ENCODE data around the gene VMP1. TPM values are rescaled to one million over a fixed set of nuclear protein-coding genes. Genes with fewer than 3 reads are reported as not detected.

VMP1 gene
- total and polyA plus RNA-seq, 2 of the 4 experiments (the other 2 are of a cell fraction): 89.8 to 197 TPM

- POLR2A ChIA-PET (ENCODE audit: unreplicated experiment): interaction anchor here (0.6 kb wide), 1 partner anchor 26 kb away, joined by 11 read pairs; no protein-coding TSS in a partner anchor
- Histone ChIP-seq H3K4me1 (ENCODE audit: control insufficient read depth, insufficient read depth, low read length) (peaks cover 9% of the 10 kb centered on the region), H2BK5ac (ENCODE audit: low read depth, low read length, poor library complexity, severe bottlenecking) (no peak overlapping the region), H4K8ac (ENCODE audit: low read depth in 2 of 2, low read length in 2 of 2) (no peak overlapping the region; a peak in 1 of 4 replicates), H3K27me3 (ENCODE audit: control insufficient read depth, insufficient read depth, low read length) (no peaks in the 10 kb centered on the region), H4K5ac (ENCODE audit: low read depth, low read length) (no peak overlapping the region; the same call in 1 of the 2 replicates), H3K27ac (ENCODE audit: insufficient read depth, low read length) (no peak overlapping the region), H3K4me2 (ENCODE audit: low read depth, low read length) (no peak overlapping the region), H3K14ac (replicated peaks; ENCODE audit: low read depth, low read length) (no peak overlapping the region), H3K56ac (ENCODE audit: extremely low read depth, insufficient read depth, low read length) (no peak overlapping the region), H3K79me1 (ENCODE audit: low read depth in 1 of 2, low read length in 2 of 2) (peaks cover 10% of the 10 kb centered on the region in 2 experiments; a peak in 3 of 4 replicates), H3K18ac (ENCODE audit: low read depth, low read length) (no peak overlapping the region; the same call in 1 of the 2 replicates), H4K20me1 (ENCODE audit: insufficient read depth, low read length) (no peaks in the 10 kb centered on the region), H3K36me3 (ENCODE audit: control insufficient read depth, insufficient read depth, low read length) (peaks cover 3% of the 10 kb centered on the region; the same call in 1 of the 2 replicates), H3K9me3 (ENCODE audit: control insufficient read depth, insufficient read depth, low read length) (no peaks in the 10 kb centered on the region), H3K9me1 (ENCODE audit: insufficient read depth, low read length) (peaks cover 7% of the 10 kb centered on the region; the same call in 1 of the 2 replicates), H3K4ac (ENCODE audit: low read depth, low read length) (peak overlapping the region; percentile 62; the same call in 1 of the 2 replicates), H3K4me3 (ENCODE audit: insufficient read depth, low read depth, low read length) (no peak overlapping the region), H2BK15ac (ENCODE audit: low read depth, low read length) (peak overlapping the region; percentile 14; the same call in 1 of the 3 replicates), H2AK5ac (ENCODE audit: low read depth, low read length) (peak overlapping the region; percentile 33; the same call in 1 of the 2 replicates), H2BK20ac (ENCODE audit: low read depth, low read length) (no peak overlapping the region), H2AK9ac (replicated peaks; ENCODE audit: low read depth, low read length, poor library complexity) (no peak overlapping the region), H3K9ac (ENCODE audit: low read depth, low read length) (no peak overlapping the region), H2BK120ac (ENCODE audit: low read depth, low read length) (no peak overlapping the region), H2AFZ (replicated peaks; ENCODE audit: low read length, poor library complexity) (no peak overlapping the region), H3K23ac (ENCODE audit: low read depth, low read length) (no peak overlapping the region), H4K91ac (ENCODE audit: insufficient read depth, low read depth, low read length) (peak overlapping the region; percentile 61; the same call in 1 of the 2 replicates)
- no CpG with 5 or more reads among the region's 3 CpGs for WGBS, 2 experiments (ENCODE audit: extremely low coverage in 2 of 2, insufficient read length in 1 of 2)
- DNase-seq: no peak
- in situ Hi-C loops (cut with MboI; ENCODE audit: low sequenced_read_pairs) (no loop called here), intact Hi-C loops (cut with micrococcal nuclease) (no loop called here), dilution Hi-C loops (cut with HindIII; ENCODE audit: low sequenced_read_pairs, unreplicated experiment) (no loop called here)
- BruUV-seq (replicated peaks): no TSS peak
- TF ChIP-seq RFX5 (IDR thresholded peaks at IDR 0.05; ENCODE audit: low read depth, low read length) (no peak), CHD1 (IDR thresholded peaks at IDR 0.05; ENCODE audit: low read depth, low read length) (no peak), MAFK (IDR thresholded peaks at IDR 0.05; ENCODE audit: low read depth, low read length) (no peak), USF2 (IDR thresholded peaks at IDR 0.05; ENCODE audit: low read depth, low read length) (no peak), BHLHE40 (IDR thresholded peaks at IDR 0.05; ENCODE audit: low read depth, low read length) (no peak), RCOR1 (IDR thresholded peaks at IDR 0.05; ENCODE audit: insufficient replicate concordance, low read length) (no peak)
- CTCF ChIA-PET: no interaction called here
- ATAC-seq (ENCODE audit: low read depth): no peak
Measured at GRCh38 chr17:59812139-59812538, 104.7 kb downstream of the VMP1 start.

Data from IMR-90 (cell line).